Glutamatergic neuron (in vitro differentiated cells): ENCODE measurements around the gene OR9K2. TPM values are rescaled to one million over a fixed set of nuclear protein-coding genes. Genes with fewer than 3 reads are reported as not detected.

Source experiments
- DNase-seq: peaks from one replicate; pipeline ENCODE4 v3.0.0; 2022
- H3K27ac Mint-ChIP-seq: one replicate; pipeline ENCODE4 v1.8.0; 2020; ENCODE audit warnings: mild to moderate bottlenecking, mixed read lengths, inconsistent platforms; ENCODE audit not compliant: unreplicated experiment
- H3K27me3 Mint-ChIP-seq: one replicate; pipeline ENCODE4 v1.8.0; 2020; ENCODE audit warnings: mild to moderate bottlenecking, moderate library complexity, mixed read lengths, inconsistent platforms; ENCODE audit not compliant: unreplicated experiment
- H3K36me3 Mint-ChIP-seq: one replicate; pipeline ENCODE4 v1.8.0; 2020; ENCODE audit warnings: mild to moderate bottlenecking, mixed read lengths, inconsistent platforms; ENCODE audit not compliant: unreplicated experiment
- H3K4me1 Mint-ChIP-seq: one replicate; pipeline ENCODE4 v1.8.0; 2020; ENCODE audit warnings: mild to moderate bottlenecking, low read depth, mixed read lengths, inconsistent platforms; ENCODE audit not compliant: unreplicated experiment
- H3K4me3 Mint-ChIP-seq: one replicate; pipeline ENCODE4 v1.8.0; 2020; ENCODE audit warnings: mild to moderate bottlenecking, mixed read lengths, inconsistent platforms; ENCODE audit not compliant: unreplicated experiment
- H3K9me3 Mint-ChIP-seq: one replicate; pipeline ENCODE4 v1.8.0; 2020; ENCODE audit warnings: mild to moderate bottlenecking, moderate library complexity, mixed read lengths, inconsistent platforms; ENCODE audit not compliant: unreplicated experiment
- total RNA-seq: library from RNA; stranded (reverse); fragmentation: NEBNext Ultra II Directional; extraction: Animal tissue kit (Norgen Biotek cat#: 25700); gene quantifications from one replicate; pipeline ENCODE4 v1.2.1, GENCODE V29; 2021; ENCODE audit not compliant: unreplicated experiment
- TF ChIP-seq, protein P1 (sequence below): fragments of 200-600 bp; sonication (generic); IDR thresholded peaks from one replicate; pipeline ENCODE4 v1.5.0; 2021; ENCODE audit not compliant: partially characterized antibody, unreplicated experiment

OR9K2 gene
- total RNA-seq, 1 donor from 2014 or later: 2.9 TPM

DNA sequence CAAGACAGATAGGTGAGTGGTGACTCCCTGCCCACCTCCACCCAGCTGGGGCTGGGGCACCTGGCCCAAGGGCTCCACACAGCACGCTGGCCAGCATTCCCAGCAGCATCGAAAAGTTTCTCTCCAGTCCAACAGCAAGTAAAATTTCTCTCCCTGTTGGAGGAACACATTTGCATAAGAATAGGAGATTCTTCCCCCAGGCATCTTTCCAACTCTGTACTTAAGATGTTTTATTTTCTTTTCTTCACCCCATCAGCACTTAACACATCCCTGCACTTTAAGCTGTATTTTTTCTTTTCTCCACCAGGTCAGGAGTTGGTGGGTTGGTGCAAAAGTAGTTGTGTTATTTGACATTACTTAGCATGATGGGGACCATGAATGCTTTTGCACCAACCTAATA lies 47.2 kb downstream of the OR9K2 start:
- DNase-seq: no peak
- TF ChIP-seq, protein P1, sequence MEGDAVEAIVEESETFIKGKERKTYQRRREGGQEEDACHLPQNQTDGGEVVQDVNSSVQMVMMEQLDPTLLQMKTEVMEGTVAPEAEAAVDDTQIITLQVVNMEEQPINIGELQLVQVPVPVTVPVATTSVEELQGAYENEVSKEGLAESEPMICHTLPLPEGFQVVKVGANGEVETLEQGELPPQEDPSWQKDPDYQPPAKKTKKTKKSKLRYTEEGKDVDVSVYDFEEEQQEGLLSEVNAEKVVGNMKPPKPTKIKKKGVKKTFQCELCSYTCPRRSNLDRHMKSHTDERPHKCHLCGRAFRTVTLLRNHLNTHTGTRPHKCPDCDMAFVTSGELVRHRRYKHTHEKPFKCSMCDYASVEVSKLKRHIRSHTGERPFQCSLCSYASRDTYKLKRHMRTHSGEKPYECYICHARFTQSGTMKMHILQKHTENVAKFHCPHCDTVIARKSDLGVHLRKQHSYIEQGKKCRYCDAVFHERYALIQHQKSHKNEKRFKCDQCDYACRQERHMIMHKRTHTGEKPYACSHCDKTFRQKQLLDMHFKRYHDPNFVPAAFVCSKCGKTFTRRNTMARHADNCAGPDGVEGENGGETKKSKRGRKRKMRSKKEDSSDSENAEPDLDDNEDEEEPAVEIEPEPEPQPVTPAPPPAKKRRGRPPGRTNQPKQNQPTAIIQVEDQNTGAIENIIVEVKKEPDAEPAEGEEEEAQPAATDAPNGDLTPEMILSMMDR: no peak
- H3K27me3 Mint-ChIP-seq: no peaks in the 10 kb centered on the region
- no peaks in the 10 kb centered on the region for H3K4me1 Mint-ChIP-seq
- H3K4me3 Mint-ChIP-seq: no peak overlapping the region
- H3K27ac Mint-ChIP-seq: no peak overlapping the region
- peaks cover 12% of the 10 kb centered on the region for H3K36me3 Mint-ChIP-seq
- H3K9me3 Mint-ChIP-seq: no peaks in the 10 kb centered on the region

Other genes starting within 250 kb of the OR9K2 start
- gene TESPA1, start 141.6 kb upstream of the OR9K2 start, total RNA-seq: not detected
- gene NEUROD4, start 106.4 kb upstream of the OR9K2 start, total RNA-seq: 206 TPM
- 0.47 TPM for gene OR10A7, start 94.6 kb downstream of the OR9K2 start, total RNA-seq
- gene OR6C74, start 118.2 kb downstream of the OR9K2 start, total RNA-seq: not detected
- not detected for gene OR6C6, start 170.2 kb downstream of the OR9K2 start, total RNA-seq
- not detected for gene OR6C1, start 187.9 kb downstream of the OR9K2 start, total RNA-seq
- not detected for gene OR6C3, start 204.3 kb downstream of the OR9K2 start, total RNA-seq
- not detected for gene OR6C75, start 236.6 kb downstream of the OR9K2 start, total RNA-seq